ENCODE results near the gene RGS19.

RGS19 gene

DNA sequence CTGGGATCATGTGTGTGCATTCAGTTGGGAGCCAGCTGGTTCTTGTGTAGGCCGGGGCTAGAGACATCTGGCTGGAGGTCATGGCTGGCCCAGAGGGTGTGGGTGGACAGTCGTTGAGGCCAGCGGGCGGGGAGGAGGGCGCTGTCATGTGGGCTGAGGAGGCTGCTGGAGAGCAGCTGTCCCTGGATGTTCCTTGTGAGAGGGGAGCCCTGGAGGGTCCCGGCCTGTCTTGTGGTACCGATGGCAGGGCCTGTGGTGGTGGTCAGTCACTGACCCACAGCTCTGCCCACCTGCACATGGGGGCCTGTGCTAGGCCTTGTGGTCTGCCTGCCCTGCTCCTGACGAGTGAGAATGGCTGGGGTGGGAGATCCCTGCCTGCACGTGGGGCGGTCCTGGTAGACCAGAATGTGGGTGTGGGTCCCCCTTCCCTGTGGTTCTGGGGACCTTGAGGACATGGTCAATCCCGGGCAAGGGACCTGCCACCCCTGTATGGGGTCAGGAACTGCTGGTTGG lies 45.3 kb downstream of the RGS19 start:
- Mint-ChIP-seq H3K4me3 (no peak overlapping the region), H3K36me3 (peaks cover 2% of the 10 kb centered on the region), H3K9me3 (no peaks in the 10 kb centered on the region), H3K27me3 (no peaks in the 10 kb centered on the region), H3K4me1 (peaks cover 33% of the 10 kb centered on the region), H3K27ac (peak overlapping the region; percentile 51)

DNA sequence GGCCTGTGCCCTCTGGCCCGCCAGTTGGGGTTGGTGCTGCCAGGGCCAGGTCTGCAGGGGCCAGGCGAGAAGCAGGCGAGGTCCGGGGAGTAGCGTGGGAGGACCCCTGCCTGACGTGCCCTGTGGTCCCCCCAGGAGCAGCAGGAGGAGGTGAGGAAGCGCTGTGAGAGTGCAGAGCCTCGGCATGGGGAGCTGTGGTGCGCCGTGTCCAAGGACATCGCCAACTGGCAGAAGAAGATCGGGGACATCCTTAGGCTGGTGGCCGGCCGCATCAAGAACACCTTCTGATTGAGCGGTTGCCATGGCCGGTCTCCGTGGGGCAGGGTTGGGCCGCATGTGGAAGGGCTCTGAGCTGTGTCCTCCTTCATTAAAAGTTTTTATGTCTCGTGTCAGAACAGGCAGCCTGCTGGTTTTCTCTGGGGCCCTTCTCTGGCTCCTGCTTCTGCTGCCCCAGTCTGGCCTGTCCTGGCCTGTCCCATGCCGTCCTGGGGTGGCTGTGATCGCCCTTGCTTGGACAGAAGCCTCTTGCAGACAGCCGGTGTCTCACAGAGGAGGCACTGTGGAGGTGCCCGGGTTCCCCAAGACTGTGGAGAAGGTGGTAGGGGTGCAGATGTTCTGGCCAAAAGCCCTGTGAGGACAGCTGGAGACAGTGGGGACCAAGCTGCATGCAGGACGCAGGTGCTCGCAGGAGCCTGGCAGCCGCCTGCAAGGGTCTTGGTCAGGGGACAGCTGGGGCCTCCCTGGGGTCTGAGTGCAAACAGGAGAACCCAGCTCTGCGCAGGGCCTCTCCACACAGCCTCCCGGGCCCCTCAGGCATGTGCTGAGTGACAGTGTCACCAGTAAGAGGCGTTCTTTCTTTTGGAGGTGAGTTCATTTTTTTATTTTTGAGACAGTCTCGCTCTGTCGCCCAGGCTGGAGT lies 46.4 kb downstream of the RGS19 start:
- Mint-ChIP-seq H3K36me3 (peaks cover 2% of the 10 kb centered on the region), H3K4me3 (no peak overlapping the region), H3K4me1 (peaks cover 33% of the 10 kb centered on the region), H3K27ac (no peak overlapping the region), H3K9me3 (no peaks in the 10 kb centered on the region), H3K27me3 (no peaks in the 10 kb centered on the region)

DNA sequence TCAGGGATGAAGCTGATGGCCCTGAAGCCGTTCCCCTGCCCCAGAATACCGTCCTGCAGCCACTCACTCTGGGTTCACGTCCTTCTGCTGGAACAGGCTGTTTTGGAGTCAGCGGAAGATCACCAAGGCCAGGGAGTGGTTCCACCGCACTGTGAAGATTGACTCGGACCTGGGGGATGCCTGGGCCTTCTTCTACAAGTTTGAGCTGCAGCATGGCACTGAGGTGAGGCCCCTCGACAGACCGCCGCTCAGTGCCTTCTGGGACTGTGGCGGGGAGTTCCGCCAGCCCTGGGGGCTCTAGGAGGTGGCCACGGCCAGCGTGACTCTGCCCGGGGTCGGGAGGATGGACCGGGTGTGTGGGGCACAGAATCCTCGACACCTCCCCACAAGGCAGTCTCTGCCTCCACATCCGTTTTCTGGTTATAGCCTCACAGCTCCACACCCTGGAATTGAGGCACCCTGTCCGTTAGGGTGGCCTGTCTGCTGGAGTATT lies 47.5 kb downstream of the RGS19 start:
- no peak overlapping the region for H3K4me3 Mint-ChIP-seq
- no peaks in the 10 kb centered on the region for H3K9me3 Mint-ChIP-seq
- H3K4me1 Mint-ChIP-seq: peaks cover 22% of the 10 kb centered on the region
- peaks cover 4% of the 10 kb centered on the region for H3K36me3 Mint-ChIP-seq
- H3K27ac Mint-ChIP-seq: no peak overlapping the region
- H3K27me3 Mint-ChIP-seq: no peaks in the 10 kb centered on the region

DNA sequence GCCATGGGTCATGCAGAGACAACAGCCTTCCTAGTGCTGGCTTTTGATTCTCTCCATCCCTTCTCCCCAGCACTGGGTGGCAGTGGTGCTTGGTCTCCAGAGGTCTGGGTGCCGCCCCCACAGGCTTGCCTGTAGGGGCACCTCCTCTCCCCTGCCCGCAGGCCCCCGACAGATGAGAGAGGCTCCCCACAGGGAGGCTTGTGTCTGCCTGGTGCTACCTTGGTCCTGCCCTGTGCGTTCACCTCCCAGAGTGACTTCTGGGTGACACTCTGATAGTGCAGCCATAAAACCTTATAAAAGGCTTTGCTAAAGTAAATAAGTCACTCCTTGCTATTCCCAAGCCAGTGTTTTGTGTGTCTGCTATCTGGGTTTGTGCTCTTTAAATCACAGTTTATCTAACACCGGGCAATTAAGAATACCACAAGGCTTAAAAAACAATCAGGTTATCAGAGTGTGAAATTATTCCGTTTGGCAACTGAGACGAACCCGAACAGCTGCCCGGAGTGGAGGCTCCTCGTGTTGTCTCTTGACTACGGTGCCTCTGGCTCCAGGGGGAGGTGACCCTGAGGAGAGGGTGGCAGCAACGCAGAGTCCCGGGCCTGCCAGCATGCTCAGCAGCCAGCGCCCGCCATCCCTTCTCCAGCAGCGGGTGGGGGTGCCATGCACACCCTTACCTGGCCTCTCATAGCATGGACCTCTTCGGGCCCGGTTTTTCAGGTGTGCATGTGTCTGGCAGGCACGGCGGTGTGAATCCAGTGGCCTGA lies 48.8 kb downstream of the RGS19 start:
- Mint-ChIP-seq H3K9me3 (no peaks in the 10 kb centered on the region), H3K36me3 (peaks cover 5% of the 10 kb centered on the region), H3K4me3 (no peak overlapping the region), H3K27ac (peak overlapping the region; percentile 59), H3K4me1 (peaks cover 21% of the 10 kb centered on the region), H3K27me3 (no peaks in the 10 kb centered on the region)

DNA sequence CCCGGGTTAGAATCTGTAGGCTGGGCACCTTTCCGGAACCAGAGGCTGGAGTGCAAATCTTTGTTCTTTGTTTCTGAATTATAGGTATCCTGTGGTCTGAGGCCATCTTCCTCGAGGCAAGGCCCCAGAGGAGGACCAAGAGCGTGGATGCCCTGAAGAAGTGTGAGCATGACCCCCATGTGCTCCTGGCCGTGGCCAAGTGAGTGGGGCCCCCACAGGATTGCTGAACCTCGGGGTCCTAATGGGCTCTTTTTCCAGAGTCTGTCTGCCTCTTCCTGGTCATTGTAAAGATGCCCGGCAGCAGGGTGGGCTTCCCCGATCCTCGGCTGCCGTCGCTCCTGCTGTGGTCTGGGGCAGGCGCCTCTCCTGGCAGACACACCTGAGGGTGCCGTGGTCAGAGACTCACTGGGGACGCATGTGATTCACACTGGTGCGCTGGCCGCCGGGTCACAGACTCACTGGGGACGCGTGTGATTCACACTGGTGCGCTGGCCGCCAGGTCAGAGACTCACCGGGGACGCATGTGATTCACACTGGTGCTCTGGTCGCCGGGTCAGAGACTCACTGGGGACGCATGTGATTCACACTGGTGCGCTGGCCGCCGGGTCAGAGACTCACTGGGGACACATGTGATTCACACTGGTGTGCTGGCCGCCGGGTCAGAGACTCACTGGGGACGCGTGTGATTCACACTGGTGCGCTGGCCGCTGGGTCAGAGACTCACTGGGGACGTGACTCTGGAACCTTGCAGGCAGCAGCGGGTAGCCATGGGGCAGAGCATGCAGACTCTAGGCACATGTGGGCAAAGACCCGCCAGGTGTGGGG lies 49.8 kb downstream of the RGS19 start:
- Mint-ChIP-seq H3K36me3 (peaks cover 8% of the 10 kb centered on the region), H3K9me3 (no peaks in the 10 kb centered on the region), H3K27ac (no peak overlapping the region), H3K4me1 (peaks cover 11% of the 10 kb centered on the region), H3K4me3 (no peak overlapping the region), H3K27me3 (no peaks in the 10 kb centered on the region)

DNA sequence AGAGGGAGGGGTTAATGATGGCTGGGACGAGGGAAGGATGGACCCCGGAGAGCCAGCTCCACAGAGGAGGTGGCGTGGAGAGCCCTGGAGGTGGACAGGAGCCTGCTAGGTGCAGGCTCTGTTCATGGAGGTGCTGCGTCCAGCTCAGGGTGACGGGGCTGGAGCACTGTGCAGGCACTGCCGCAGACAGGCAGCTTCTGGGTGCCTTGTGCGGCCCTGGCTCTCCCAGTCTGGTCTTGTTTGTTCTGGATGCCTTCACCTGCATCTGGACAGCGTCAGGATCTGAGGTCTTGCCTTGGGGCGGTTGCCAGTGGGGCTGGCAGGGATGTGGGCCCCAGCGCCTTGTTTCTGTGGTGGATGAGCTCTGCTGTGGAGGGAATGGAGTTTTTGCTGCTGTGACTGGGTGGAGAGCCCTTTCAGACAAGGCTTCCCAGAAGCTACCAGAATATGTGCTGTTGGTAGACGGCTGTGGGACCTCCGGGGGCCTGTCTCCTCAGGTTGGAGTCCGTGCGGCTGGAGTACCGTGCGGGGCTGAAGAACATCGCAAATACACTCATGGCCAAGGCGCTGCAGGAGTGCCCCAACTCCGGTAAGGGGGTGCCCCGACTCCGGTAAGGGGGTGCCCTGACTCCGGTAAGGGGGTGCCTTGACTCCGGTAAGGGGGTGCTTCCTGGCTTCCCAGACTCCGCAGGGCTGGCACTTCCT lies 51.2 kb downstream of the RGS19 start:
- no peaks in the 10 kb centered on the region for H3K9me3 Mint-ChIP-seq
- peak overlapping the region; percentile 30 for H3K27ac Mint-ChIP-seq
- no peak overlapping the region for H3K4me3 Mint-ChIP-seq
- H3K4me1 Mint-ChIP-seq: peaks cover 7% of the 10 kb centered on the region
- H3K27me3 Mint-ChIP-seq: no peaks in the 10 kb centered on the region
- peaks cover 12% of the 10 kb centered on the region for H3K36me3 Mint-ChIP-seq

DNA sequence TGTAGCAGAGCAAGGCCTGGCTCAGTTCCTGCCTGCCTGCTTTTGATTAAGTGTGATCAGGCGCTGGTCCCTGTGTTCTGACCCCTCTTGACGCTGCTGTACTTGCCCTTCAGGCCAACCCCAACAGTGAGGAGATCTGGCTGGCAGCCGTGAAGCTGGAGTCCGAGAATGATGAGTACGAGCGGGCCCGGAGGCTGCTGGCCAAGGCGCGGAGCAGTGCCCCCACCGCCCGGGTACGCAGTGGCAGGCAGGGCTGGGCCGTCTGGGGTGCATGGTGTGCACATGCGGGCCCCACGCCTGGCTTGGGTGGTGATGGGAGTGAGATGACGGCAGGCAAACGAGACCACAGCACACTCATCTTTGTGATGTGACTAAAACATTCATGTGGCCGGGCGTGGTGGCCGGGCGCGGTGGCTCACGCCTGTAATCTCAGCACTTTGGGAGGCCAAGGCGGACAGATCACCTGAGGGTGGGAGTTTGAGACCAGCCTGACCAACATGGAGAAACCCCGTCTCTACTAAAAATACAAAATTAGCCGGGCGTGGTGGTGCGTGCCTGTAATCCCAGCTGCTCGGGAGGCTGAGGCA lies 53.4 kb downstream of the RGS19 start:
- Mint-ChIP-seq H3K36me3 (peaks cover 16% of the 10 kb centered on the region), H3K9me3 (no peaks in the 10 kb centered on the region), H3K4me1 (peaks cover 17% of the 10 kb centered on the region), H3K27me3 (no peaks in the 10 kb centered on the region), H3K4me3 (no peak overlapping the region), H3K27ac (no peak overlapping the region)

DNA sequence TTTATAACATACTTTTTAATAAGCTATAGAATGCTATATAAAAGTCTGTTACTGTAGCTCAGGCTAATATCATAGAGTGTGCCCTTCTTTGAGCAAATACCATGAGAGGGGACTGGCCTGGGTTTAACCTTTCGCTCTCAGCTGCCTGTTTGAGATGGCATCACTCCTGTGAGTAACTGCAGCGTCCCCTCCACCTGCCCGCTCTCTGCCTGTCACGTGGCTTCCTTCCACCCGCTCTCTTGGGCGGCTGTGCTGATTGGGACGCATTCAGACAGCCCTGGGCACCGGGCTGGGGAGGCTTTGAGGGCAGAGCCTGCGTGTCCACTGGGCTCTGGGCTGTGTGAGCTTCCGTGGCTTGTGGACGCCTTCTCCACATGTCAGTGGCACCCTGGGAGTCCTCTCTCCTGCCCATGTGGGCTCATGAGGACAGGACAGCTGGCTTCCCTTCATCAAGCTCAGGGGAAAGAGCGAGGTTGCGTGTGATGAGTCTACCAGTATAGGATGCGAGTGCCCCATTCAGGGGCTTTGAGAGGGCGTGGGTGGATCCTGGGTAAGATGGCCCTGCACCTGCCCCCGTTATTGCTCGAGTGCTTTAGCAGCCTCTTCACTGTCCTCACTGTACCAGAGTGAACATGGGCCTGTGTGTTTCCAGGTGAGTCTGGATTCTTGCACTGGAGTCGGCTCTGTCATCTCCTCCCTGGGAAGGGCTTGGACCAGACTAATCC lies 54.1 kb downstream of the RGS19 start:
- H3K36me3 Mint-ChIP-seq: peaks cover 16% of the 10 kb centered on the region
- no peaks in the 10 kb centered on the region for H3K27me3 Mint-ChIP-seq
- no peak overlapping the region for H3K27ac Mint-ChIP-seq
- H3K4me1 Mint-ChIP-seq: peaks cover 17% of the 10 kb centered on the region
- no peaks in the 10 kb centered on the region for H3K9me3 Mint-ChIP-seq
- H3K4me3 Mint-ChIP-seq: no peak overlapping the region

DNA sequence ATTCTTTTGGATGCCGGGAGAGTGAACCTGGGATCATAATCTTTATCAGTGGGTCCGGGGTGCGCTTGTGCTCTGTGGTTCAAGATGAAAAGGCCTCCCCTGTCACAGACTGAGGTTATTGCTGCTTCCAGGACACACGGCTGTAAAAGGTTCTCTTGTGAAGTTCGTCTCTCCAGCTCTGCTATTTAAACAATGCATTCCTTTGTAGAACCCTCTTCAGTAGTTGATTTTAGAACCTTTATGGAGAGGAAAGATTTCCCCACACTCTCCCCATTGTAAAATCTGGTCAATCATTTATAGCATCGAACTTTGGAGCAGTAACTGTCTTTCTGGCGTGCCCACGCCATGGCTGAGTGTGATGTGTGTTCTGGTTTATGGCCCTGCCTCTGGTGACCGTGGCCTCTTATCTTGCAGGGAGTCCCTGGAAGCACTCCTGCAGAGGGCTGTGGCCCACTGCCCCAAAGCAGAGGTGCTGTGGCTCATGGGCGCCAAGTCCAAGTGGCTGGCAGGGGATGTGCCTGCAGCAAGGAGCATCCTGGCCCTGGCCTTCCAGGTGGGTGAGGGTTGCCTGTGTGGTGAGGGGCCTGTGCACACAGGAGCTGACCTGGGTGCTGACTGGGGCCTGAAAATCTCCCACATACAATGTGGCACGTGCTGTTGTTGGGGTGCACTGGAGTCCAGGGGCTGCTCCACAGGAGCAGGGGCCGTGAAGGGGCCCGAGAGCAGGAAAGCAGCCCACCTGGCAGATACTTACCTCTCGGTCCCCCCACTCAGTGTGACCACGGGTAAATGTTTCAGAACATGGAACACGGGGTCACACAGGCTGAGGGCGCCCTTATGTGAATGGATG lies 55.0 kb downstream of the RGS19 start:
- Mint-ChIP-seq H3K27ac (no peak overlapping the region), H3K4me1 (peaks cover 23% of the 10 kb centered on the region), H3K9me3 (no peaks in the 10 kb centered on the region), H3K27me3 (no peaks in the 10 kb centered on the region), H3K36me3 (peaks cover 21% of the 10 kb centered on the region), H3K4me3 (no peak overlapping the region)

DNA sequence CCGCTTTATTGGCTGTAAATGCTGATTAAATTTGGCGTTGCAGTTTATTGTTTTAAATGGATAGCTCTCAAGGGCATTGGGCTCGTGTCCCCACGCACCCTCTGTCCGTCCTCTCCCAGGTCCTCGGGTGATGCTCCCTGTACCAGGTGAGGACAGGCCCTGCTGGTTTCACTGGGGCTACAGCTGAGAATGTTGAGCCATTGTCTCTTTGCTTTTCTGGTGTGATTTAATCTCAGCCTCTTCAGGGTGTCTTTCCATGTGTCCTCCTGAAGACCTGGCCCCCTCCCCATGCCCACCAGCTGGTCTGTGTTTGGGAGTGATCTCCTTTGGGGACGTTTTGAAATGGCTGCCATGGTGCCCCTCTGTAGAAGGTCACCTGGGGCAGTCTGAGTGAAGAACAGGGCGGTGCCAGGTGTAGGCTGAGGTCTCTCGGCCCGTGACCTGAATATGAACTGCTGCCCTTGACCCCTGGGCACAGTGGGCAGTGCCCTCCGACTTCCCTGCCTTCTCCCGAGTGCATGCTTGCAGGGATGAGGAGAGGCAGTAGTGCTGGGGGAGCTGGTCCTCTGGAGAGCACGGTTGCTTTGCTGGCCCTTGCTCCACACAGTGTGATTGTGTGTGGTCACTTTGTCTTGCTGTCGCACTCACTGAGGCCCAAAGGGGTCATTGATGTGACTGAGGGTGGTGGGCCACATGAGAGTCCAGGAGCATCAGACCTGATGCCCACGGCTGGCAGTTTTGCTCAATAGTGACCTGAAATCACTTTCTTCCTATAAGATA lies 55.8 kb downstream of the RGS19 start:
- Mint-ChIP-seq H3K27me3 (no peaks in the 10 kb centered on the region), H3K4me1 (peaks cover 23% of the 10 kb centered on the region), H3K36me3 (peaks cover 27% of the 10 kb centered on the region), H3K9me3 (no peaks in the 10 kb centered on the region), H3K27ac (no peak overlapping the region), H3K4me3 (no peak overlapping the region)

All from activated naive CD4-positive, alpha-beta T cell treated with anti-CD3 and anti-CD28 coated beads, Interleukin-2, amount 50 U/mL, for 24 hours (primary cell).